Inflammatory macrophage (primary cell): ENCODE results near the gene RNF151.

ENCODE experiments used
- DNase-seq, 2 donors: peaks; one replicate each; pipeline ENCODE4 v3.0.0-alpha.2; 2020 to 2022

The RNF151 gene

DNA sequence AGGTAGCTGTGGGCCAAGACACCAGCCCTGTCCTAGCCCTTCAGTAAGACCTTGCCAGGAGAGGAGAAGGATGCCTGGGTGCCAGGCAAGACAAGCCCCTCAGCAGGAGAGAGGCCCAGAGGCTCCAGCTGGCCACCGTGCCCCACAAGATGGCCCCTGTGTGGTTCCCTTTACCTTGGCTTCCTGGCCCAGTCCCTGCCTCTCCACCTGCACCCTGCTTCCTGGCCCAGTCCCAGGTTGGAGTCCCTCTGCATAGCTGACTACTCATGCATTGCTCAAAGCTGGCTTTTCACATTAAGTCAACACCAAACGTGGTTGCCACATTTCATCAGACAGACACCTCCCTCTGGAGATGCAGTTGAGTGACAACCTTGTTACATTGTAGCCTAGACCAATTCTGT lies 27.1 kb downstream of the RNF151 start:
- DNase-seq = no peak

DNA sequence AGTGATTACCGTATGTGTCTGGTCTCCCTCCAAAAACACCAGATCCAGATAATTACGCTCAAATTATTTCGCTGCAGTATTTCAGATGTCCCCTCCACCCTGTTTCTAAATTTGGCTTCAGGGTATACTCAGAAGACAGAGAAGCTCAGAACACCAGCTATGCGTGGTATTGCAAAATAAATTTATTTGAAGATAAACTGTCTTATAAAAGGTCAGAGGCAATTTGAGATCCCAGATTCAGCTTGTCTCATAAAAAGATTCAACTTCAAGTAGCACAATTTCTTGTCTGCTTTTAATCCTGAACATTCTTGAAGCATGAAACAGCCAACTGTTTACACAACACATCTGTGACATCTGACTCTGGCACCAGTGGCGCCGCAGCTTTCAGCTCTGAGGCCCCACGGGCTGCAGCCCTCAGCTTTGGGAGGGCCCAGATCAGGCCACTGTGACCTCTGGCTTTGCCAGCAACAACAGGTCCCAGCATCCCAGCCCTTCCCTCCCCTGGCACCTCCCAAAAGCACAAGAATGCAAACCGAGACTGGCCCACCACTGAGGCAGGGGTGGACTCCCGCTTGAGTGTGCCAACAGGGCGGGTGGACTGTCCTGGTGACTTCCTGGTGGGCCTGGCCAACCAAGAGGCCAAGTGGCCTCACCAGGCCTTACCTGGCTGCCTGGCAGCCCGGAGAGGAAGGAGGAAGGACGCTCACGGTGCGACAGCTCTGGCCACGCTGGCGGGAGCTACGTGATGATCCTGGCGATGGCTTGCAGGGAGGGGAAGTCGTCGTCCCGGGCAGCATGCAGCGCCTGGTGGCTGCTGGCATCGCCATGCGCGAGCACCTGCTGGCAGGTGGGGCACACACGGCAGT lies 31.1 kb downstream of the RNF151 start:
- DNase-seq = no peak

DNA sequence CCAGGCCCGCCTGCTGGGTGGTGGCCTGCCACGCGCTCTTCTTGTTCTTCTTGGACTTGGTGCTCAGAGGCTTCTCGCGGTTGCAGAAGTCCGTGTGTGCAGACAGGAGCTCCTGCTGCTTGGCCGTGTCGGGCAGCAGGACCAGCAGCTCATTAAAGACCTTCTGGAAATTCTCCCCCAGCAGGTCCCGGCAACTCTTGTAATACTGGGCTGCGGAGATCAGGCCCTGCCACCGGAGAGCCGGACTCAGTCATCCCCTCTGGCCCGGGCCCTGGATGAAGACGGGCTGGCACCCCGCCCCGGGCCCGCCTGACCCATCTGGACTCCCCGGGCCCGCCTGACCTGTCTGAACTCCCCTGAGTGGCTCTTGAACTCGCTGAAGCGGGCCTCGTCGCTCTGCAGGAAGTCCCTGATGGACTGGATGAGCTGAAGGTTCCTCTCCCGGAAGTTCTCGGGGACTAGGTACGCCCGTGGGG lies 31.7 kb downstream of the RNF151 start:
- DNase-seq = no peak

- DNase-seq = no peak
Observed at GRCh38 chr16:1998852-1999801, 32.5 kb downstream of the RNF151 start.

DNA sequence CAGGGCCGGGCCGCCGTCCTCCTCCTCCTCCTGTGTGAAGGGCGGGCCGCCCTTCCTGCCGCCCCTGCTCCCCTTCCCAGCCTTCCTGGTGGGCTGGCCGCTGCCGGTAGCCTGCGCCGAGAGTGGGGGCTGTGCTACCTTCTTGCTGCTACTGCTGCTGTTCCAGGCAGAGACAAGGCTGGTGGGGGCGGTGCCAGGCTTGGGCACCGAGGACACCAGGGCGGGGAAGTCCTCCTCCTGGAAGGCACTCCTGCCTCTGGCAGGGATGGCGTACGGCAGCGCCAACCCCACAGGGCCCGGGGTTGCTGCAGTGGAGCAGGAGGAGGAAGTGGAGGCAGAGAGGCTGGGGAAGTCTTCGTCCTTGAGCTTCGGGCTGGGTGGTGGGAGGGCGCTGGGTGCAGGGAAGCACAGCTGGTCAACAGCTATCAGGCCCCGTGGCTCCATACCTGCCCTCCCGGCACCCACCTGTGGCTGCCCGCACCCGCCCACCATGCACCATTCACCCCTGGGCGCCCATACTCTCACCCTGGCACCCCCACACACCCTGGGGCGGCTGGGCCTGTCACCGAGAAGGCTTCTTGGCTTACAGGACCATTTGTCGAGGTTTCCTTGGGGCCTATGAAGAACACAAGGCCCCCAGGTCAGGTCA lies 33.3 kb downstream of the RNF151 start:
- DNase-seq = no peak

- no peak for DNase-seq
Observed at GRCh38 chr16:2001035-2001434, 34.4 kb downstream of the RNF151 start.

DNA sequence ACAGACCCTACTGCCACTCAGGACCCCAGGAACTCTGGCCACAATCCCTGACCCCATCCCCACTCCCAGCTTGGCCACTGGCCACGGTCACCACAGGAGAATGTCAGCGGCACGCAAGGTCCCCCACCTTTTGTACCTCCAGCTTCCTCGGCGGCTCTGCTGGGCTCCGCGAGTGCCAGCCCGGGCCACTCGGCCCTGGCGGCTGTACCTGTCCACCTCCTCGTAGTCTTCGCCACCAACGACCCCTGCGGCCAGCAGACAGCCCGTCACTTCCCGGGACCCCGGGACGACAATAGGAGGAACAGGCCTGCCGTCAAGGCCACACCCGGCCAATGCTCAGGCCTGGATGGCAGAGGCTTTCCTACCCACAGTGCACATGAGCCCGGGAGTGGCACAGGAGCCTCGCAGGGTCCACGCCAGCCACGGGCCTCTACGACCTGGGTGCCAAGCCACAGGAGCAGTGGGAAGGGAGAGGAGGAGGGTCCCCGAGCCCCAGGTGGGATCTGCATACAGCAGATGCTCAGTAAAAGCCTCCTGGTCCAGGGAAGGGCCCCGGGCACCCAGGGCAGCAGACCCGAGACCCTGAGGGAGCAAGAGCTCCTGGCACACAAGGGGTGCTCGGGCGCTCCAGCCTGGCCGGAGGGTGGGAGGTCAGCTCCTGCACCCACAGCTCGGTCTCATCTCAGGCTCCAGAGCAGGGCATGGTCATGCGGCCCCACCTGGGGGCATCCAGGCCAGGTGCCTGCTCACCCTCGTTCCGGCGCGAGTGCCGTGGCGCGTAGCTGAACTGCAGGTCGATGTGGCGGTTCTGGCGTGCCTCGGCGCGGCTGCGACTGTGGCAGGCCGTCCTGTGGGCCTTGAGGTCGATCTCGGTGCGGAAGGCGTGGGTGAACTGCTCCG lies 35.0 kb downstream of the RNF151 start:
- no peak for DNase-seq

GRCh38 chr16:2002406-2003230 lies 36.0 kb downstream of the RNF151 start:
- no peak for DNase-seq

DNA sequence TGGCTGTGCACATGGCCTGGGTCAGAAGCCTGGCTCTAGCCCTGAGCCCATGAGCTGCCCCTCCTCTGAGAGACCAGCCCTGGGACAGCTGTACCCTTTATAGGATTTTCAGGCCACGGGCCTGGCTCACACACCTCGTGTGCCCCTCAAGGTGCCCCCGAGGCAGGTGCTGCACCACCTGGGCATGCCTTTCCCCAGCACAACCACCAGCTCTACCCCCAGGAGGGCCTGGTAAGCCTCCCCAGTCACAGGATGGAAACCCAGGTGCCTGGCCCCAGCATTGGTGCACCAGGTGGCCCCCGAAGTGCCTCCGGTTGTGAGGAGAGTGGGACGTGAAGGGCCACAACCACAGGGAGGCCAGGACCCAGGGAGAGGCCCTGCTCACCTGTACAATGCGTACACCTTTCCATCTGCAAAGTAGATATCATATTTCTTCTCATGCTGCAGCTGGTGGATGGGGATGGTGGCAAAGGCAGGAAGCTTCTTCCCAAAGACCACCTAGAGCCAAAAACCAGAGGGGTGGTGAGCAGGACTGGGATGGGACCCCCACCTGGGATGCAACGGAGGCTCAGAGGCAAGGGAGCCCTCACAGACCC lies 36.7 kb downstream of the RNF151 start:
- no peak for DNase-seq

GRCh38 chr16:2003827-2004641 lies 37.4 kb downstream of the RNF151 start:
- DNase-seq = peak; percentile 90 to 92

DNA sequence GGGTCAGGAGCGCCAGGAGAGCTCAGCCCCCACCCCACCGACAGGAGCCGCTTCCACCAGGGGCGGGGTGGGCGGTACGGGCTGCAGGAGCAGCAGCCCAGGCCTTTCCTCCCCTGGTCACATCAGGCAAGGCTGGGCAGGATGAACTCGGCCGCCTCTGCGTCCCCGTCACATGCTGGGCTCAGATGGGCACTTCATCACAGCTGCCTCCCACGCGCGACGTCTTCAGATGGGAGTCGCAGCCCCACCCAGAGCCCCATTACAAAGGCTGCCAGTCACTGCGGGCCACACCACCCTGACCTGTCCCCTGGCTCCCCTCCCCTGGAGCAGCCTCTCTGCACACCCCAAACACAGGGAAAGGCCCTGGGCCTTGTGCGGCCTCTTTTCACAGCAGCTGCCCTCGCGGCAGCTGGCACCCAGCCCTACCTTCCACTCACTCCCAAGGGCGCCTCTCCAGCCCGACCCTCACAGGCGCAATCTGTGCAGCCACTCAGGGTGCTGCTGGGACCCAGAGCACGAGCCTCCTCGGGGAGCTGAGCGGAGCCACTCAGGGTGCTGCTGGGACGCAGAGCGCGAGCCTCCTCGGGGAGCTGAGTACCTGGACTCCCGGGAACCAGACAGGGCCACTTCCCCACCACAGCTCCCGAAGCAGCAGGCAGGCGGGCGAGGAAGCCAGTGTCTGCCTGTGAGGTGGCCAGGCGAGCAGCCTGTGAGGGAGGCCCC lies 38.3 kb downstream of the RNF151 start:
- peak; percentile 60 to 67 for DNase-seq

GRCh38 chr16:2005646-2006045 lies 39.0 kb downstream of the RNF151 start:
- DNase-seq = peak; percentile 62 to 73

DNA sequence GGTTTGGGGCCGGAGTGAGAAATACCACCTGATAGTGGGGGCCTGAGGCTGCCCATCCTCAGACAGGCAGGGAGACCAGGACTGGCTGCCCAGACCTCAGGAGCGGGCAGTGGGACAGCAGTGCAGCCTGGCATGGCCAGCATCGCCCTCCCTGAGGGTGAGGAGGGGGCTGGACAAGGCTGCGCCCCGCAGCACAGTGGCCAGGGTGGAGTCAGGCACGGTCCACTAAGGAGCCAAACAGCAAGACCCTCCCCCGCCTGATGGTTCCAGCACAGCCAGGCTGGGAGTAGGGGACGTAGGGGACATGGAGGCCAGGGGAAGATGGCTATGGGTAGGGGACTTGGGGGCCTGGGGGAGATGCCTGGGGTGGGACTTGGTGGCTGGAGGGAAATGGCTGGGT lies 39.7 kb downstream of the RNF151 start:
- DNase-seq = no peak

- DNase-seq = no peak
Observed at GRCh38 chr16:2007081-2007836, 40.6 kb downstream of the RNF151 start.

DNA sequence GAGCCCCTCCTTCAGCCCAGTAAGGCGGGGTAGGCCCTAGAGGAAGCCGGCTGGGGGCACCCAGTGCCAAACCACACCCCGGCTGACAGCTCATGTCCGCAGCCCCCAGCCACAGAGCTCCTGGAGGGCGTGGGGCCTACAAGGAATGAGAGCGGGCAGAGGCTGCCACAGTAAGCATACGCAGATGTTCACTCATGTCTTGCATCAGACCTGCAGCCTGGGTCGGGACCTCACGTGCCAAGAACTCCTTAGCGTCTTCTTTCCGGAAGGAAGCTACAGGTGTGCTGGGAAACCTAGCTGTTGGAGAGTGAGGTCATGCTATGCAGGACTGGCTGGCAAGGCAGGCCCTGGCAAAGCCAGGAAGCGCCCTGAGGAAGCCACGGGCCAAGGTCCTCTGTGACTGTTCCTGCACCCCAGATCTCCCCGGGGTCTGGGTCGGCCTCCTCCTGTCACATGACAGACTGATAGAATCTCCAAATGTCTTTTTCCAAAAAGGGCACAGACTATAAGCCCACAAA lies 41.4 kb downstream of the RNF151 start:
- DNase-seq = no peak

GRCh38 chr16:2008631-2009163 lies 42.0 kb downstream of the RNF151 start:
- no peak for DNase-seq

GRCh38 chr16:2009164-2009711 lies 42.6 kb downstream of the RNF151 start:
- no peak for DNase-seq
